ENCODE data around the gene BICRA. TPM values are rescaled to one million over a fixed set of nuclear protein-coding genes. Genes with fewer than 3 reads are reported as not detected.

Gene BICRA
- total and polyA plus RNA-seq, 2 of the 8 experiments (the other 6 are each of a cell fraction or from before 2014, with no cell fraction given), result 1.5 to 29.2 TPM

- H3K56ac ChIP-seq (replicated peaks; ENCODE audit: insufficient read length, low read depth, low read length), result no peak overlapping the region
- H2AFZ ChIP-seq (ENCODE audit: low read length), result no peak overlapping the region
- no peak overlapping the region for H3K27ac ChIP-seq (ENCODE audit: low read depth, low read length)
- H3K4me1 ChIP-seq (replicated peaks in 1 of 4; ENCODE audit: control insufficient read depth in 3 of 4, insufficient read depth in 4 of 4, low read length in 3 of 4), result no peaks in the 10 kb centered on the region
- no peaks in the 10 kb centered on the region for H3K23me2 ChIP-seq (ENCODE audit: low read depth, low read length)
- no peak overlapping the region for H4K5ac ChIP-seq (ENCODE audit: insufficient read length, low read depth, low read length)
- no peak overlapping the region; the same call in 1 of the 2 replicates for H2BK5ac ChIP-seq (ENCODE audit: low read depth, low read length)
- H2BK15ac ChIP-seq (ENCODE audit: low read length), result no peak overlapping the region
- no peaks in the 10 kb centered on the region for H3K79me1 ChIP-seq (ENCODE audit: low read depth, low read length)
- peaks cover 2 to 25% (median 13%) of the 10 kb centered on the region in 4 experiments; a peak in 5 of 8 replicates for H3K36me3 ChIP-seq (ENCODE audit: control insufficient read depth in 2 of 4, insufficient read depth in 4 of 4, low read length in 3 of 4)
- peaks cover 6 to 9% of the 10 kb centered on the region in 2 experiments for H4K20me1 ChIP-seq (replicated peaks in 1 of 2; ENCODE audit: control insufficient read depth in 1 of 2, insufficient read depth in 2 of 2, low read length in 2 of 2)
- H4K8ac ChIP-seq (ENCODE audit: extremely low read depth, insufficient read depth, low read length), result no peak overlapping the region
- no peak overlapping the region for H3K18ac ChIP-seq (ENCODE audit: extremely low read depth, low read length)
- no peaks in the 10 kb centered on the region for H3K27me3 ChIP-seq (replicated peaks in 1 of 4; ENCODE audit: control insufficient read depth in 3 of 4, extremely low read depth in 1 of 4, insufficient read depth in 3 of 4, low read length in 3 of 4)
- no peaks in the 10 kb centered on the region; a peak in 1 of 4 replicates for H3K79me2 ChIP-seq (ENCODE audit: control insufficient read depth in 1 of 2, insufficient read depth in 2 of 2, low read length in 2 of 2)
- H2BK20ac ChIP-seq (ENCODE audit: low read length), result no peak overlapping the region
- no peak overlapping the region for H3K4ac ChIP-seq (replicated peaks; ENCODE audit: insufficient read length, low read depth, low read length)
- ChIA-PET CTCF (ENCODE audit: partially characterized antibody) (interaction anchor here (0.6 to 1.2 kb wide), 3 partner anchors 14 to 18 kb away, joined by 3 read pairs; no protein-coding TSS in a partner anchor), POLR2A (ENCODE audit: partially characterized antibody) (interaction anchor here (0.6 kb wide), 1 partner anchor 17 kb away, joined by 4 read pairs; no protein-coding TSS in a partner anchor)
- H3K9me3 ChIP-seq (ENCODE audit: insufficient read depth in 2 of 2, low read depth in 1 of 2, low read length in 1 of 2), result no peaks in the 10 kb centered on the region; a peak in 1 of 4 replicates
- no peak overlapping the region for H3K4me3 ChIP-seq (ENCODE audit: extremely low read depth in 1 of 4, insufficient read depth in 2 of 4, low read depth in 3 of 4, low read length in 4 of 4)
- 90% methylated on average over 9 of the region's 23 CpGs; no CpG with 5 or more reads in 1 of the 2 experiments for whole genome bisulfite sequencing, 2 experiments (ENCODE audit: extremely low coverage in 1 of 2, insufficient coverage in 1 of 2, insufficient read length in 1 of 2, insufficient replicate concordance in 2 of 2, low coverage in 1 of 2, low lambda C conversion rate in 2 of 2, missing lambda C conversion rate in 1 of 2)
- no peak overlapping the region for H3K9ac ChIP-seq (replicated peaks in 1 of 4; ENCODE audit: extremely low read depth in 1 of 4, low read depth in 3 of 4, low read length in 3 of 4)
- H3K14ac ChIP-seq (ENCODE audit: insufficient read length), result no peak overlapping the region
- H2BK120ac ChIP-seq (replicated peaks; ENCODE audit: low read depth, low read length), result no peak overlapping the region
- FAIRE-seq (no peak), DNase-seq (ENCODE audit: low read depth in 1 of 2, low spot score in 2 of 2) (no peak)
- no peak overlapping the region for H4K91ac ChIP-seq (replicated peaks; ENCODE audit: insufficient read length, low read length)
- no peak overlapping the region for H3K23ac ChIP-seq (ENCODE audit: insufficient read length)
- H2BK12ac ChIP-seq (ENCODE audit: low read depth, low read length), result no peak overlapping the region
- H2AK5ac ChIP-seq (ENCODE audit: low read depth, low read length), result no peak overlapping the region
- H3K4me2 ChIP-seq (ENCODE audit: insufficient read depth in 1 of 2, low read depth in 2 of 2, low read length in 2 of 2), result no peak overlapping the region
- TF ChIP-seq SIRT6 (IDR thresholded peaks at IDR 0.05; ENCODE audit: low read length) (no peak), POU5F1 (IDR thresholded peaks at IDR 0.05; ENCODE audit: low read depth, low read length) (no peak), CEBPB (IDR thresholded peaks at IDR 0.05; ENCODE audit: low read depth, low read length) (no peak), SUZ12 (IDR thresholded peaks at IDR 0.05; ENCODE audit: low read length) (no peak), NANOG (IDR thresholded peaks at IDR 0.05; ENCODE audit: insufficient read depth, low read depth, low read length, poor library complexity, severe bottlenecking) (no peak), TBP (IDR thresholded peaks at IDR 0.05; ENCODE audit: low read depth, low read length) (no peak), TAF1 (IDR thresholded peaks at IDR 0.05; ENCODE audit: low read depth, low read length) (no peak), SP2 (IDR thresholded peaks at IDR 0.05; ENCODE audit: low read length) (no peak), KDM5A (IDR thresholded peaks at IDR 0.05; ENCODE audit: low read length) (no peak), BACH1 (IDR thresholded peaks at IDR 0.05; ENCODE audit: low read length) (no peak), POLR2AphosphoS5 (IDR thresholded peaks at IDR 0.05; ENCODE audit: low read depth, low read length) (no peak), RBBP5 (IDR thresholded peaks at IDR 0.05; ENCODE audit: borderline replicate concordance, low read depth, low read length) (no peak)
- TF ChIP-seq, protein P1, sequence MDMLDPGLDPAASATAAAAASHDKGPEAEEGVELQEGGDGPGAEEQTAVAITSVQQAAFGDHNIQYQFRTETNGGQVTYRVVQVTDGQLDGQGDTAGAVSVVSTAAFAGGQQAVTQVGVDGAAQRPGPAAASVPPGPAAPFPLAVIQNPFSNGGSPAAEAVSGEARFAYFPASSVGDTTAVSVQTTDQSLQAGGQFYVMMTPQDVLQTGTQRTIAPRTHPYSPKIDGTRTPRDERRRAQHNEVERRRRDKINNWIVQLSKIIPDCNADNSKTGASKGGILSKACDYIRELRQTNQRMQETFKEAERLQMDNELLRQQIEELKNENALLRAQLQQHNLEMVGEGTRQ (IDR thresholded peaks at IDR 0.05; ENCODE audit: low read length), result no peak
- TF ChIP-seq, protein P2, sequence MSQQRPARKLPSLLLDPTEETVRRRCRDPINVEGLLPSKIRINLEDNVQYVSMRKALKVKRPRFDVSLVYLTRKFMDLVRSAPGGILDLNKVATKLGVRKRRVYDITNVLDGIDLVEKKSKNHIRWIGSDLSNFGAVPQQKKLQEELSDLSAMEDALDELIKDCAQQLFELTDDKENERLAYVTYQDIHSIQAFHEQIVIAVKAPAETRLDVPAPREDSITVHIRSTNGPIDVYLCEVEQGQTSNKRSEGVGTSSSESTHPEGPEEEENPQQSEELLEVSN (IDR thresholded peaks at IDR 0.05), result no peak
Observed at GRCh38 chr19:47681936-47682335, 73.0 kb downstream of the BICRA start.

Data from H1 (cell line).